ENCODE measurements around the gene POM121C.
"Not testable (repeated sequence)": the region's sequence is repeated elsewhere in the genome, so short reads cannot be mapped to it uniquely, and the experiment has no call there.

POM121C gene

GRCh38 chr7:75485979-75486643, at the start of gene POM121C:
POM121C (minus strand) TSS chr7:75486299; CDS start chr7:75441496, 44,803 bp downstream.
- POLR2A ChIA-PET, result interaction anchor here (1.0 kb wide), 1 partner anchor 45 kb away, joined by 4 read pairs; no protein-coding TSS in a partner anchor
- peak; percentile 84 for DNase-seq (ENCODE audit: extremely low spot score)
- CTCF ChIA-PET, result not testable (repeated sequence)

DNA sequence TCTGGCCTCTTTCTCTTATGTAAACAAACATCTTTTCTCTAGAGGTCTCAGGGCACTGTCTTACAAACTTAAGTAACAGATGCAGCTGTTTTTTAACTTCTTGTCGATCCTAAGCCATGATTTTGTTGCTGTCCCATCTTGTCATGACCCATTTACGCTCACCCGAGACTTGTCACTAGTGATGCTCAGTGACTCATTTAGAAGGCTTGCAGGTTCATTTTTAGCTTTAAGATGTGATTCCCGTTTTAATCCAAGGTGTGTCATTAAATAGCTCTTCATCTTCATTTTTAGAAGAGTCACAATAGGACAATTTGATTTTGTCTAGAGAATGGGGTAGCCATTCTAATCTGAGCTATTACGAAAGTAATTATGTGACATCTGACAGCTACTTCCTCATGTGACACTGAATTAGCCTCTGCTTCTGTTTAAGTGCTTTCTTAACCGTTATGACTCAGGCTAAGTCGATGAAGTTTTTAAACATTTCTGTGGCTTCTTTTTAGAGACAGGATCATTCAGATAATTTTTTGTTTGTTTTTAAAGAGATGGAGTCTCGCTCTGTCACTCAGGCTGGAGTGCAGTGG, 48.7 kb upstream of the POM121C start:
- DNase-seq (ENCODE audit: extremely low spot score), result no peak
- ChIA-PET CTCF (no interaction called here), POLR2A (no interaction called here)
- TF ChIP-seq, protein P1, sequence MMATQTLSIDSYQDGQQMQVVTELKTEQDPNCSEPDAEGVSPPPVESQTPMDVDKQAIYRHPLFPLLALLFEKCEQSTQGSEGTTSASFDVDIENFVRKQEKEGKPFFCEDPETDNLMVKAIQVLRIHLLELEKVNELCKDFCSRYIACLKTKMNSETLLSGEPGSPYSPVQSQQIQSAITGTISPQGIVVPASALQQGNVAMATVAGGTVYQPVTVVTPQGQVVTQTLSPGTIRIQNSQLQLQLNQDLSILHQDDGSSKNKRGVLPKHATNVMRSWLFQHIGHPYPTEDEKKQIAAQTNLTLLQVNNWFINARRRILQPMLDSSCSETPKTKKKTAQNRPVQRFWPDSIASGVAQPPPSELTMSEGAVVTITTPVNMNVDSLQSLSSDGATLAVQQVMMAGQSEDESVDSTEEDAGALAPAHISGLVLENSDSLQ (IDR thresholded peaks at IDR 0.05), result 0 out of 2 replicates have a peak, but pooled peaks have one; percentile 21
- no peak for TF ChIP-seq HDGF (IDR thresholded peaks at IDR 0.05; ENCODE audit: borderline replicate concordance)

DNA sequence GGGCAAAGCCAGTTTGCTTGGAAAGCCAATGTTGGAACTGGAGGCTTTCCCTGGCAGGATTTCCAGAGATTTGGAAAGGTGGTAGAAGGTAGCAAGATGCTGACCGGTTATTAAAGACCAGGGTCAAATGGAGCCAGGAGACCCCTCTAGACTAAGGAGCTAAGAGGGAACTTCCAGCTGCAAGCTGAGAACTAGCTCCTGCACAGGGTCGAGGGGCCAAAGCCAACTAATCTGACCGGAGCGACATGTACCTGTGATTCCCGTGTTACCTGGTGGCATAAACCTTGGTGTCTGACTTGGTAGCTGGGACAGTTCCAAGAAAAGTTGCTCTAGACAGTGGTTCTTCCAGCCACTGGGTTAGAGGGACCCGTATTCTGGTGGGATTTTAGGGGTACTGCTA, 47.8 kb upstream of the POM121C start:
- DNase-seq (ENCODE audit: extremely low spot score), result no peak
- POLR2A ChIA-PET, result no interaction called here
- CTCF ChIA-PET, result no interaction called here
- no peak for TF ChIP-seq HDGF (IDR thresholded peaks at IDR 0.05; ENCODE audit: borderline replicate concordance)
- TF ChIP-seq L3MBTL2 (conservative IDR thresholded peaks at IDR 0.05), result no peak
- no peak for TF ChIP-seq ZNF384 (IDR thresholded peaks at IDR 0.05)
- TF ChIP-seq CTBP1 (IDR thresholded peaks at IDR 0.05; ENCODE audit: borderline replicate concordance), result no peak
- no peak for TF ChIP-seq NFRKB (IDR thresholded peaks at IDR 0.05)
- TF ChIP-seq BHLHE40 (IDR thresholded peaks at IDR 0.05; ENCODE audit: borderline replicate concordance), result no peak
- TF ChIP-seq SUZ12 (IDR thresholded peaks at IDR 0.05), result no peak
- no peak for TF ChIP-seq TARDBP (IDR thresholded peaks at IDR 0.05)
- TF ChIP-seq LEF1 (IDR thresholded peaks at IDR 0.05; ENCODE audit: borderline replicate concordance), result no peak
- no peak for TF ChIP-seq SP1 (IDR thresholded peaks at IDR 0.05)
- no peak for TF ChIP-seq FOXK2 (IDR thresholded peaks at IDR 0.05)

- DNase-seq (ENCODE audit: extremely low spot score), result no peak
- ChIA-PET CTCF (no interaction called here), POLR2A (no interaction called here)
- TF ChIP-seq SUZ12 (IDR thresholded peaks at IDR 0.05) (no peak), FOXA1 (IDR thresholded peaks at IDR 0.05) (no peak), ARNT (IDR thresholded peaks at IDR 0.05) (no peak), L3MBTL2 (conservative IDR thresholded peaks at IDR 0.05) (no peak), LEF1 (IDR thresholded peaks at IDR 0.05; ENCODE audit: borderline replicate concordance) (no peak), ZNF384 (IDR thresholded peaks at IDR 0.05) (no peak), SP1 (IDR thresholded peaks at IDR 0.05) (no peak), FOXK2 (IDR thresholded peaks at IDR 0.05) (no peak), HDGF (IDR thresholded peaks at IDR 0.05; ENCODE audit: borderline replicate concordance) (no peak), FOXM1 (IDR thresholded peaks at IDR 0.05; ENCODE audit: borderline replicate concordance) (no peak)
- TF ChIP-seq, protein P1 (IDR thresholded peaks at IDR 0.05), result no peak
Measured at GRCh38 chr7:75532639-75533038, 46.5 kb upstream of the POM121C start.

GRCh38 chr7:75531359-75531821, 45.3 kb upstream of the POM121C start:
- ChIA-PET POLR2A (interaction anchor here (1.5 kb wide), 1 partner anchor 45 kb away, joined by 4 read pairs; the partner anchor contains the start of gene POM121C), CTCF (interaction anchor here (0.6 kb wide), 1 partner anchor 680 kb away, joined by 5 read pairs; no protein-coding TSS in a partner anchor)
- TF ChIP-seq LEF1 (IDR thresholded peaks at IDR 0.05; ENCODE audit: borderline replicate concordance), result no peak
- no peak for TF ChIP-seq BHLHE40 (IDR thresholded peaks at IDR 0.05; ENCODE audit: borderline replicate concordance)
- no peak for TF ChIP-seq FOXK2 (IDR thresholded peaks at IDR 0.05)
- TF ChIP-seq SP1 (IDR thresholded peaks at IDR 0.05), result no peak
- no peak for TF ChIP-seq ZNF384 (IDR thresholded peaks at IDR 0.05)
- TF ChIP-seq NFRKB (IDR thresholded peaks at IDR 0.05), result no peak
- TF ChIP-seq HDGF (IDR thresholded peaks at IDR 0.05; ENCODE audit: borderline replicate concordance), result no peak
- TF ChIP-seq FOXA1 (IDR thresholded peaks at IDR 0.05), result no peak
- TF ChIP-seq CTBP1 (IDR thresholded peaks at IDR 0.05; ENCODE audit: borderline replicate concordance), result no peak
- TF ChIP-seq ARNT (IDR thresholded peaks at IDR 0.05), result no peak
- no peak for TF ChIP-seq TARDBP (IDR thresholded peaks at IDR 0.05)
- peak; percentile 10 for DNase-seq (ENCODE audit: extremely low spot score)

DNA sequence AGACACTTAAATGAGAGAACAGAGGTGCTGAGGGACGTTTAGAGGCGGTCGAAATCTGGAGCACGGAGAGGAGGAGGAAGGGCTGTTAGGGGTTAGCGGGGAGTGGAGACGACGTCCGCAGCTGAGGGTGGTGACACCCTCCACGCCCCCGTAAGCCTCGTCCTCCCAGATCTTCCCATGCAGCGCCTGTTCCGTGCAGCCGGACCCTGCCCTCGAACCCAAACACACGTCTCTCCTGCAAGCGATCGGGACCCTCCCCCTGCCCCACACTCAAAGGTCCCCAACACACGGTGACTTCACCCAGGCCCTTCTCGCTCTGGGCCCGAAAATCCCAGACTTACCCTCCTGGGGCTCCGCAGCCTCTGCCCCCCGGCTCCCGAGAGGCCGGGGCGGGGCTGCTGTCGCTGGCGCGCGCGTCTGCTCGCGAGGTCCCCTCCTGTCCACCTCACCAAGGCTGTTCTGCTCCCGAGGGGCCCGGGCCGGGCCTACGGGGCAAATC, 41.2 kb upstream of the POM121C start:
- POLR2A ChIA-PET; DNase-seq (ENCODE audit: extremely low spot score); CTCF ChIA-PET: not testable (repeated sequence)

GRCh38 chr7:75521727-75522126, 35.6 kb upstream of the POM121C start:
- POLR2A ChIA-PET; DNase-seq (ENCODE audit: extremely low spot score); CTCF ChIA-PET: not testable (repeated sequence)

DNA sequence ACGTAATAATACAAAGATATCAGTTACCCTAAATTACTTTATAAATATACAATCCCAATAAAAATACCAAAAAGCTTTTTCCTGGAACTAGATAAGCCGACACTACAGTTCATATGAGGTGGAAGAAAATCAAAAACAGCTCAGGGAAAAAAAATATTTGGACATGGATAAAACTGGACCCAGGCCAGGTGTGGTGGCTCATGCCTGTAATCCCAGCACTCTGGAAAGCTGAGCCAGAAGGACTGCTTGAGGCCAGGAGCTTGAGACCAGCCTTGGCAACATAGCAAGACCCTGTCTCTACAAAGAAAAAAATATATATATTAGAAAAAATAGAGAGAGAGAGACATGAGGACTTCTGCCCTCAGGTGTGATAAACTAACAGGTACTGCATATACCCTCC, 32.7 kb upstream of the POM121C start:
- POLR2A ChIA-PET; DNase-seq (ENCODE audit: extremely low spot score); CTCF ChIA-PET: not testable (repeated sequence)

- CTCF ChIA-PET; POLR2A ChIA-PET; DNase-seq (ENCODE audit: extremely low spot score): not testable (repeated sequence)
Measured at GRCh38 chr7:75509033-75509432, 22.9 kb upstream of the POM121C start.

- POLR2A ChIA-PET; DNase-seq (ENCODE audit: extremely low spot score); CTCF ChIA-PET: not testable (repeated sequence)
Measured at GRCh38 chr7:75492020-75492419, 5.9 kb upstream of the POM121C start, which contains the start of gene SPDYE5. SPDYE5 (plus strand) TSS chr7:75492320; CDS start chr7:75494048, 1,728 bp downstream.

DNA sequence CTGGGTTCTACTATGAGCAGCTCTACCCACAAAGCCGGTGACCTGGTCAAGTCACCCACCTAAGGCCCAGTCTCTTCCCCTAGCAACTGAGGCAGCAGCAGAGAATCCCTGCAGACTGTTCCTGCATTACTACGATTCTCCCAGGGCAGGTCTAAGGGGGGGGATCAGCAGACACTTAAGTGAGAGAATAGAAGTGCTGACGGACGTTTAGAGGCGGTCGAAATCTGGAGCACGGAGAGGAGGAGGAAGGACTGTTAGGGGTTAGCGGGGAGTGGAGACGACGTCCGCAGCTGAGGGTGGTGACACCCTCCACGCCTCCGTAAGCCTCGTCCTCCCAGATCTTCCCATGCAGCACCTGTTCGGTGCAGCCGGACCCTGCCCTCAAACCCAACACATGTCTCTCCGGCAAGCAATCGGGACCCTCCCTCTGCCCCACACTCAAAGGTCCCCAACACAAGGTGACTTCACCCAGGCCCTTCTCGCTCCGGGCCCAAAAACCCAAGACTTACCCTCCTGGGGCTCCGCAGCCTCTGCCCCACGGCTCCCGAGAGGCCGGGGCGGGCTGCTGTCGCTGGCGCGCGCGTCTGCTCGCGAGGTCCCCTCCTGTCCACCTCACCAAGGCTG, 632 bp downstream of the POM121C start:
- POLR2A ChIA-PET; DNase-seq (ENCODE audit: extremely low spot score); CTCF ChIA-PET: not testable (repeated sequence)

- CTCF ChIA-PET; DNase-seq (ENCODE audit: extremely low spot score); POLR2A ChIA-PET: not testable (repeated sequence)
Measured at GRCh38 chr7:75480313-75480712, 5.8 kb downstream of the POM121C start.
